H4 (cell line): ENCODE results near the gene PSMG1. TPM values are rescaled to one million over a fixed set of nuclear protein-coding genes. Genes with fewer than 3 reads are reported as not detected.
A peak's percentile ranks its signal among the peaks of the same experiment; 100 is the strongest.

Experiments
- DNase-seq: peaks from one replicate; pipeline ENCODE4 v3.0.0-alpha.2; 2015; ENCODE audit warnings: low spot score
- total RNA-seq: library from RNA; depleted of rRNA; stranded (reverse); fragments of >200 nt; shearing (Covaris generic); gene quantifications from 2 replicates; pipeline ENCODE4 v1.2.3, GENCODE V29; 2014

Gene PSMG1
- total RNA-seq, 1 experiment from 2014 or later, result 213 TPM

- DNase-seq, result no peak
Measured at GRCh38 chr21:39156024-39156423, 27.2 kb downstream of the PSMG1 start.

GRCh38 chr21:39155578-39155977 lies 27.7 kb downstream of the PSMG1 start:
- no peak for DNase-seq

GRCh38 chr21:39153842-39154241 lies 29.4 kb downstream of the PSMG1 start:
- DNase-seq, result no peak

GRCh38 chr21:39153373-39153772 lies 29.9 kb downstream of the PSMG1 start:
- DNase-seq, result peak; percentile 34

GRCh38 chr21:39152271-39152670 lies 31.0 kb downstream of the PSMG1 start:
- no peak for DNase-seq

- DNase-seq, result no peak
Measured at GRCh38 chr21:39150877-39151276, 32.4 kb downstream of the PSMG1 start.

GRCh38 chr21:39150316-39150715 lies 32.9 kb downstream of the PSMG1 start:
- DNase-seq, result no peak

GRCh38 chr21:39149882-39150281 lies 33.4 kb downstream of the PSMG1 start:
- no peak for DNase-seq

GRCh38 chr21:39148975-39149374 lies 34.3 kb downstream of the PSMG1 start:
- no peak for DNase-seq

GRCh38 chr21:39144191-39144590 lies 39.1 kb downstream of the PSMG1 start:
- DNase-seq, result peak; percentile 30

GRCh38 chr21:39142972-39143371 lies 40.3 kb downstream of the PSMG1 start:
- no peak for DNase-seq

- peak; percentile 41 for DNase-seq
Measured at GRCh38 chr21:39141502-39141901, 41.7 kb downstream of the PSMG1 start.

GRCh38 chr21:39137248-39138178 lies 45.7 kb downstream of the PSMG1 start:
- DNase-seq, result peak; percentile 29

GRCh38 chr21:39136711-39137110 lies 46.5 kb downstream of the PSMG1 start:
- DNase-seq, result no peak

- DNase-seq, result peak; percentile 69
Measured at GRCh38 chr21:39136138-39136537, 47.1 kb downstream of the PSMG1 start.

GRCh38 chr21:39134288-39134810 lies 48.9 kb downstream of the PSMG1 start:
- DNase-seq, result no peak

GRCh38 chr21:39132248-39132647 lies 51.0 kb downstream of the PSMG1 start:
- DNase-seq, result no peak

- DNase-seq, result no peak
Measured at GRCh38 chr21:39131791-39132190, 51.5 kb downstream of the PSMG1 start.

- DNase-seq, result no peak
Measured at GRCh38 chr21:39127506-39127905, 55.7 kb downstream of the PSMG1 start.

- DNase-seq, result no peak
Measured at GRCh38 chr21:39126486-39126806, 56.8 kb downstream of the PSMG1 start.

- peak; percentile 82 for DNase-seq
Measured at GRCh38 chr21:39125752-39126485, 57.3 kb downstream of the PSMG1 start.
